SK-N-SH (cell line): Measurements from ENCODE around the gene DCDC2B. TPM values are rescaled to one million over a fixed set of nuclear protein-coding genes. Genes with fewer than 3 reads are reported as not detected.

Experiments
- CTCF ChIA-PET: fragments of 300-600, 350-600 bp; formaldehyde crosslinking; extraction: SDS; loops from one replicate; lab custom pipeline; 2021; lab: Yijun Ruan, JAX
- POLR2A ChIA-PET: fragments of 350-600 bp; sonication (Branson Sonifier 250); formaldehyde crosslinking; extraction: SDS; loops from one replicate; lab custom pipeline; 2020; ENCODE audit warnings: antibody characterized with exemption, inconsistent platforms; lab: Yijun Ruan, JAX
- DNase-seq: peaks from one replicate; pipeline ENCODE4 v3.0.0; 2012
- H2AFZ ChIP-seq: fragments of 200-600 bp; sonication (generic); 2 replicates; pipeline ENCODE4 v1.8.1; 2016; ENCODE audit warnings: antibody characterized with exemption, mild to moderate bottlenecking, low read depth
- H3F3A ChIP-seq: fragments of 200-600 bp; sonication (generic); replicated peaks from 2 replicates; pipeline ENCODE3; 2016; ENCODE audit warnings: antibody characterized with exemption, mild to moderate bottlenecking; ENCODE audit not compliant: insufficient read depth
- H3K27ac ChIP-seq, 2 experiments: fragments of 200-500 bp in 1 of 2; fragments of 200-600 bp in 1 of 2; sonication (Bioruptor generic) in 1 of 2; sonication (generic), shearing (Covaris generic) in 1 of 2; 2 replicates each; pipeline versions ENCODE4 v1.5.1 to v1.6.1; 2014 to 2016; ENCODE audit warnings: low read depth in 2 of 2, inconsistent platforms in 1 of 2, low read length in 1 of 2, mild to moderate bottlenecking in 1 of 2, mixed read lengths in 1 of 2
- H3K27me3 ChIP-seq: fragments of 200-600 bp; sonication (generic), shearing (Covaris generic); 2 replicates; pipeline ENCODE4 v1.6.1; 2016; ENCODE audit warnings: mixed run types; ENCODE audit not compliant: insufficient read depth
- H3K36me3 ChIP-seq, 2 experiments: fragments of 200-500 bp in 1 of 2; fragments of 200-600 bp in 1 of 2; sonication (Bioruptor generic) in 1 of 2; sonication (generic) in 1 of 2; replicated peaks in 1 of 2; 2 replicates each; pipeline versions ENCODE3 to v1.5.1; 2014 to 2016; ENCODE audit warnings: low read length in 1 of 2, mild to moderate bottlenecking in 1 of 2; ENCODE audit not compliant: insufficient read depth in 2 of 2, control insufficient read depth in 1 of 2
- H3K4me1 ChIP-seq, 2 experiments: fragments of 200-500 bp in 1 of 2; fragments of 200-600 bp in 1 of 2; sonication (Bioruptor generic) in 1 of 2; sonication (generic), shearing (Covaris generic) in 1 of 2; 2 replicates each; pipeline versions ENCODE4 v1.5.1 to v1.6.1; 2014 to 2016; ENCODE audit warnings: low read depth in 1 of 2, low read length in 1 of 2, mixed run types in 1 of 2; ENCODE audit not compliant: insufficient read depth in 2 of 2, control insufficient read depth in 1 of 2
- H3K4me2 ChIP-seq: fragments of 200-600 bp; sonication (generic), shearing (Covaris generic); 2 replicates; pipeline ENCODE4 v1.6.1; 2017; ENCODE audit warnings: mixed run types
- H3K4me3 ChIP-seq, 2 experiments: fragments of 200-500 bp in 1 of 2; fragments of 200-600 bp in 1 of 2; sonication (Bioruptor generic) in 1 of 2; sonication (generic), shearing (Covaris generic) in 1 of 2; 2 replicates each; pipeline versions ENCODE4 v1.5.1 to v1.8.1; 2014 to 2016; ENCODE audit warnings: low read depth in 2 of 2, inconsistent platforms in 1 of 2, low read length in 1 of 2, mild to moderate bottlenecking in 1 of 2, mixed read lengths in 1 of 2, moderate library complexity in 1 of 2
- H3K79me2 ChIP-seq: fragments of 200-600 bp; sonication (generic); 2 replicates; pipeline ENCODE4 v1.8.1; 2017; ENCODE audit warnings: mild to moderate bottlenecking; ENCODE audit not compliant: insufficient read depth
- H3K9ac ChIP-seq: fragments of 200-600 bp; sonication (generic); 2 replicates; pipeline ENCODE4 v1.6.1; 2017; ENCODE audit warnings: mixed run types
- H3K9me2 ChIP-seq: fragments of 200-600 bp; sonication (generic); 2 replicates; pipeline ENCODE4 v1.6.1; 2017; ENCODE audit warnings: mixed run types
- H3K9me3 ChIP-seq: fragments of 200-600 bp; sonication (generic); 2 replicates; pipeline ENCODE4 v1.6.1; 2017; ENCODE audit warnings: mixed run types, mild to moderate bottlenecking, moderate library complexity
- H4K20me1 ChIP-seq: fragments of 200-600 bp; sonication (generic); 2 replicates; pipeline ENCODE4 v1.6.1; 2017; ENCODE audit warnings: mild to moderate bottlenecking, mixed run types; ENCODE audit not compliant: insufficient read depth
- CHD2 ChIP-seq: fragments of 150-350 bp; IDR thresholded peaks from 2 replicates; pipeline ENCODE4 v1.6.1; 2018; ENCODE audit warnings: low read length; ENCODE audit not compliant: partially characterized antibody
- CTCF ChIP-seq: fragments of 200-600 bp; sonication (generic); IDR thresholded peaks from 2 replicates; pipeline ENCODE4 v1.6.1; 2017; ENCODE audit warnings: antibody characterized with exemption, mild to moderate bottlenecking, moderate library complexity
- ELF1 ChIP-seq: IDR thresholded peaks from 2 replicates; pipeline ENCODE4 v1.4.0; 2012
- FOSL2 ChIP-seq: IDR thresholded peaks from 2 replicates; pipeline ENCODE4 v1.4.0; 2012; ENCODE audit warnings: low read depth, mild to moderate bottlenecking, moderate library complexity, borderline replicate concordance
- FOXJ3 ChIP-seq: sonication (generic); formaldehyde crosslinking; IDR thresholded peaks from 2 replicates; pipeline ENCODE4 v1.5.1; 2020; ENCODE audit warnings: mild to moderate bottlenecking, missing genetic modification reagents
- FOXM1 ChIP-seq: IDR thresholded peaks from 2 replicates; pipeline ENCODE4 v1.4.0; 2012; ENCODE audit warnings: low read depth, mild to moderate bottlenecking
- GATA2 ChIP-seq: sonication (generic); formaldehyde crosslinking; IDR thresholded peaks from 2 replicates; pipeline ENCODE4 v1.5.0; 2020; ENCODE audit warnings: mild to moderate bottlenecking, missing genetic modification reagents
- IRF3 ChIP-seq: fragments of 150-350 bp; IDR thresholded peaks from 2 replicates; pipeline ENCODE4 v1.6.1; 2016; ENCODE audit warnings: mild to moderate bottlenecking, low read depth, low read length
- JUND ChIP-seq: IDR thresholded peaks from 2 replicates; pipeline ENCODE4 v1.4.0; 2012
- MEF2A ChIP-seq: IDR thresholded peaks from 2 replicates; pipeline ENCODE4 v1.4.0; 2012; ENCODE audit warnings: low read depth, borderline replicate concordance
- NFIC ChIP-seq: IDR thresholded peaks from 2 replicates; pipeline ENCODE4 v1.4.0; 2012; ENCODE audit warnings: borderline replicate concordance
- NRF1 ChIP-seq: IDR thresholded peaks from 2 replicates; pipeline ENCODE4 v1.6.1; 2012; ENCODE audit warnings: low read depth, mild to moderate bottlenecking, low read length
- PBX3 ChIP-seq: IDR thresholded peaks from 2 replicates; pipeline ENCODE4; 2012
- POLR2AphosphoS5 ChIP-seq: IDR thresholded peaks from 2 replicates; pipeline ENCODE4 v1.6.1; 2012; ENCODE audit warnings: low read depth, low read length
- RAD21 ChIP-seq: IDR thresholded peaks from 2 replicates; pipeline ENCODE4 v1.6.1; 2012; ENCODE audit warnings: mild to moderate bottlenecking, low read length
- REST ChIP-seq: IDR thresholded peaks from 2 replicates; pipeline ENCODE4 v1.6.1; 2012; ENCODE audit warnings: mild to moderate bottlenecking, low read depth, low read length, moderate library complexity
- SIN3A ChIP-seq: IDR thresholded peaks from 2 replicates; pipeline ENCODE4 v1.6.1; 2012; ENCODE audit warnings: low read depth, mild to moderate bottlenecking, low read length, moderate library complexity, borderline replicate concordance
- SMC3 ChIP-seq: IDR thresholded peaks from 2 replicates; pipeline ENCODE4 v1.6.1; 2012; ENCODE audit warnings: low read depth, low read length, improper control_type of control experiment
- TAF1 ChIP-seq: IDR thresholded peaks from 2 replicates; pipeline ENCODE4 v1.6.1; 2012; ENCODE audit warnings: low read depth, mild to moderate bottlenecking, low read length, moderate library complexity, borderline replicate concordance
- TCF12 ChIP-seq: IDR thresholded peaks from 2 replicates; pipeline ENCODE4 v1.4.0; 2012
- USF1 ChIP-seq: IDR thresholded peaks from 2 replicates; pipeline ENCODE4 v1.4.0; 2012; ENCODE audit warnings: low read depth, borderline replicate concordance
- YY1 ChIP-seq: IDR thresholded peaks from 2 replicates; pipeline ENCODE4 v1.4.0; 2012; ENCODE audit warnings: low read depth, mild to moderate bottlenecking
- ZBTB33 ChIP-seq: IDR thresholded peaks from 2 replicates; pipeline ENCODE4 v1.4.0; 2012; ENCODE audit warnings: low read depth, borderline replicate concordance
- polyA plus RNA-seq, 3 experiments: library from polyadenylated mRNA; depleted of rRNA; stranded (reverse); fragments of >200 nt; gene quantifications; 2 replicates each; pipeline ENCODE4 v1.2.3, GENCODE V29; 2012

The DCDC2B gene
- polyA plus RNA-seq, 1 of the 3 experiments (the other 2 are of a cell fraction), result not detected

- TF ChIP-seq FOXM1 (no peak), IRF3 (no peak), TAF1 (no peak), NRF1 (no peak)
Measured at GRCh38 chr1:32182060-32182459, 26.8 kb upstream of the DCDC2B start (continued).

GRCh38 chr1:32184650-32185049, 24.2 kb upstream of the DCDC2B start:
- H3K36me3 ChIP-seq, result peaks cover 47 to 68% of the 10 kb centered on the region in 2 experiments
- no peaks in the 10 kb centered on the region for H3K9me3 ChIP-seq
- peaks cover 85% of the 10 kb centered on the region for H3K79me2 ChIP-seq
- no peak overlapping the region for H3K9ac ChIP-seq
- H3K4me2 ChIP-seq, result no peak overlapping the region
- no peak overlapping the region for H3K4me3 ChIP-seq
- H3K27me3 ChIP-seq, result no peaks in the 10 kb centered on the region
- DNase-seq, result no peak
- ChIA-PET CTCF (no interaction called here), POLR2A (no interaction called here)
- peaks cover 18 to 20% of the 10 kb centered on the region in 2 experiments; a peak in 3 of 4 replicates for H3K4me1 ChIP-seq
- peaks cover 35% of the 10 kb centered on the region for H4K20me1 ChIP-seq
- H3K27ac ChIP-seq, result no peak overlapping the region; a peak in 1 of 4 replicates
- no peak for TF ChIP-seq FOXJ3 (CRISPR knock-in tag)
- no peak for TF ChIP-seq NRF1
- TF ChIP-seq GATA2, result no peak
- no peak for TF ChIP-seq CHD2
- TF ChIP-seq REST, result no peak
- no peak for TF ChIP-seq ELF1
- TF ChIP-seq PBX3, result no peak
- TF ChIP-seq FOSL2, result no peak
- no peak for TF ChIP-seq USF1
- TF ChIP-seq JUND, result no peak
- no peak for TF ChIP-seq SIN3A
- no peak for TF ChIP-seq MEF2A
- no peak for TF ChIP-seq POLR2AphosphoS5
- no peak for TF ChIP-seq TCF12
- TF ChIP-seq RAD21, result no peak
- TF ChIP-seq ZBTB33, result no peak
- TF ChIP-seq NFIC, result no peak
- TF ChIP-seq CTCF, result no peak
- TF ChIP-seq YY1, result no peak
- TF ChIP-seq SMC3, result no peak
- H3K9me2 ChIP-seq, result no peaks in the 10 kb centered on the region
- H3F3A ChIP-seq, result peaks cover 3% of the 10 kb centered on the region
- H2AFZ ChIP-seq, result no peak overlapping the region
